GM19351 (cell line): ENCODE data around the gene STX4.

Experiments used
- ATAC-seq: cut with Tn5 transposase; IDR thresholded peaks from one replicate; pipeline ENCODE4 v1.9.1; 2021; ENCODE audit warnings: mild to moderate bottlenecking, moderate library complexity; ENCODE audit not compliant: unreplicated experiment

STX4 gene, protein sequence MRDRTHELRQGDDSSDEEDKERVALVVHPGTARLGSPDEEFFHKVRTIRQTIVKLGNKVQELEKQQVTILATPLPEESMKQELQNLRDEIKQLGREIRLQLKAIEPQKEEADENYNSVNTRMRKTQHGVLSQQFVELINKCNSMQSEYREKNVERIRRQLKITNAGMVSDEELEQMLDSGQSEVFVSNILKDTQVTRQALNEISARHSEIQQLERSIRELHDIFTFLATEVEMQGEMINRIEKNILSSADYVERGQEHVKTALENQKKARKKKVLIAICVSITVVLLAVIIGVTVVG

DNA sequence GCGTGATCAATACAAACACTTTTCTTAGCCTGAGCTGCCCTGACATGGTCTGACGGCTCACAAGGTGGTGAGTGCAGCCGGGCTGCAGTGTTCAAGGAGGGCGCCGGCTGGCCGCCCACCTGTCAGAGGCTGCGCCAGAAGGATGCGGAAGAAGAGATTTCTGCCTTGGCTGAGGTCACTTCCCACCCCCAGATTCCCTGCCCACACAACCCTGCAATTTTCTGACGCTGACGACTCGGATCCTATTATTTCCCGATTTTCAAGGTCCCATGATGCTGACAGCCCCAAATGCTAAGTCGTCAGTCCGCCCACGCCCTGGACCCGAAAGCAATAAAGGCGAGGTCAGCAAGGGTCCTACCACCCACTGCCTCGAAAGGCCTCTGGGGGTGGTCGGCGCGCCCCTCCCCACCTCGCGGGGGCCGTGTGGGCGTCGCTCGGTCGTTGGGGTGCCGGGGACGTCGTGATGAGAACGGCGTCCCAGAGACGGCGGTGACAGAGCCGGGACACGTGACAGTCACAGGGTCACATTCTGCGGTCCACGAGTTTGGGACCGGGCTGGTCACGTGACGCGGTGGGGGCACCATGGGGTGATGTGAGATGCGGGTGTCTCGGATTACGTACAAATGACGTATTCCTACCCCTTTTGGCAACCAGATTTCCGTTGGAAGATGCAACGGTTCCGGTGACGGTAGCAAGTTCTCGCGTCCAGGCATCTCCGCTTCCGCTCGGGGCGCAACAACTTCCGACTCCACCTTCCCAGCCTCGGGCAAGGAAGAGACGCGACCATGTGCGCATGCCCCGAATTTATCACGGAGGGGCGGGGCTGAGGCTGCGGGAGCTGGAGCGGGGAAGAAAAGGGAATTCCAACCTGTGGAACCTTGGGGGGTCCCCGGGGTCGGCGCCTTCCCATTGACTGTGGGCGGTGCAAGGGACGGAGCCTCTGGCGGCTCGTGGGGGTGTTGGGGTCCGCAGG lies at the start of gene STX4:
TSS of gene STX4 (plus strand) at position 823 of the 973 bp plus-strand sequence. CDS start 248 bp downstream, outside the sequence.
- peak; percentile 76 for ATAC-seq

DNA sequence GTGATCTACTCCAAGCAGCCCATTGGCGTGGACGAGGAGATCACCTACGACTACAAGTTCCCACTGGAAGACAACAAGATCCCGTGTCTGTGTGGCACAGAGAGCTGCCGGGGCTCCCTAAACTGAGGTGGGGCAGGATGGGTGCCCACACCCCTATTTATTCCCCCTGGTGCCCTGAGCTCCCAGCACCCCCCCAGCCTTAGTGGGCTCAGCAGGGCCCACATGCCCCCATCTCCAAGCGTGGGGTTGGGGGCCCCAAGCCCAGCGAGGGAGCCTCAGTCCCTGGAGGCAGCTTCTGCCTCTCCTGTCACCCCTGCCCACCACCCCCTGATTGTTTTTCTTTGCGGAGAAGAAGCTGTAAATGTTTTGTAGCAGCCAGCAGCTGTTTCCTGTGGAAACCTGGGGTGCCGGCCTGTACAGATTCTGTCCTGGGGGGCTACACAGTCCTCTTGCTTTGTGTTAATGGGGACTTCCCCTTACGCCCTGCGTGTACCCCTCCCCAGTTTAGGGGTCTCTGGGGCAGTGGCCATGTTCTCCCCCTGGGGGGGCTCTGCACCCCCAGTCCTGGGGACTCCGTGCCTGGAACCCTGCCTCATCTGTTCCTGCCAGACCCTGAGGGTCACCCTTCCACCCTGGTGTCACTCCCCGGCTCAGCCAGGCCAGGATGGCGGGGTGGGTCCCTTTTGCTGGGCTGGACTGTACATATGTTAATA lies 49.3 kb upstream of the STX4 start:
- ATAC-seq, result no peak

DNA sequence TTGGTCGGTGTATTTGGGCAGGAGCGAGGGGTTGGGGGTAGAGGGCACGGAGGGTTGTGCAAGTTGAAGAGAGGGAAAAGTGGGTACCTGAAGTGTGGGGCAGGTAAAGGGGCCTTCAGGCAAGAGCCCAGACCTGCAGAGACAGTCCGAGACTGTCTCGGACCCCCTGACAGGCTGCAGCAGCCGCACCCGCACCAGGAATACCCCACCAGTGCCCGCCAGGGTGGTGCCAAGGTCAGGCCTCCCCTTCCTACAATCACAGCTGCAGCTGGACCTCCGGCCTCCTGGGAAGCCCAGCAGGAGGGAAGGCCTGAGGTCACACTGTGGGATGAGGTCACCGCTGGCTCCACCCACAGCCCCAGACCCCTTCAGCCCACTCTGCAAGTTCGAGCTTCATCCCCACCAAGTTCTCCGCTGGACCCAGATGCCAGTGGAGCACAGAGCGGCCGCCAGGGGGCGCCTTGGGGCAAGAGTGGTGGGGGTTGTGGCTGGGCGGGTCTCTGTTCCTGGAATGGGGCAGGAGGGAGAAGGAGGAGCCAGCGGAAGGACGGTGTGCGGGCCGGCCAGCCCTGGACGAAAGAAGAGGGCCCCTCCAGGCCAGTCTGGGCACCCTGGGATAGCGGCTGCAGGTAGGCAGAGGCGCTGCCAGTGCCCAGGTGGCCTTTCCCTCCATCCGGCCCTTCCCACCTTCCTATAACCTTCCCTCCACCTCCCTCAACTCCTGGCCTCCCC lies 48.5 kb upstream of the STX4 start, which contains the start of gene HSD3B7:
TSS of gene HSD3B7 (plus strand) at position 539 of the 732 bp plus-strand sequence. CDS start 452 bp downstream, outside the sequence.
- peak; percentile 65 for ATAC-seq

DNA sequence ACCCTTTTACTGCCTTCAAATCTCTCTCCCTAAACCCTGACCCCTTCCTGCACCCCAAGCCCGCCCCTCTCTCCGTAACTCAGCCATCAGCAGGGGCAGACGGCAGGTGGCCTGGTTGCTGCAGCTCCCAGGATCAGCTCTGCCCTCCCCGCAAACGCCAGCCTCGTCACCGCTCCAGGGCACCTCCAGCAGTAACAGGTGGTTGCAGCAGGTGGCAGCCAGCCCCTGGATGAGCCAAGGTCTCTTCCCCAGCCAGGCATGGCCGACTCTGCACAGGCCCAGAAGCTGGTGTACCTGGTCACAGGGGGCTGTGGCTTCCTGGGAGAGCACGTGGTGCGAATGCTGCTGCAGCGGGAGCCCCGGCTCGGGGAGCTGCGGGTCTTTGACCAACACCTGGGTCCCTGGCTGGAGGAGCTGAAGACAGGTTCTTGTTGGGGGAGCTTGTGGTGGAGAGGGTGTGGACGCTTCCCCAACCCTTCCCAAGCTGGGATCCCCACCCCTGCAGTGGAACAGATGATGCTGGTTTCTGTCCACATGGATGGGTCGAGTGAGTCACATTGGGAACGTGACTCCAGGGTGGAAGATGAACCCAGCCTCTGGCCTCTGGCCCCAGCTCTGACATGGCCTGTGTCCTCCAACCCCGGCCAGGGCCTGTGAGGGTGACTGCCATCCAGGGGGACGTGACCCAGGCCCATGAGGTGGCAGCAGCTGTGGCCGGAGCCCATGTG lies 47.8 kb upstream of the STX4 start:
- no peak for ATAC-seq

DNA sequence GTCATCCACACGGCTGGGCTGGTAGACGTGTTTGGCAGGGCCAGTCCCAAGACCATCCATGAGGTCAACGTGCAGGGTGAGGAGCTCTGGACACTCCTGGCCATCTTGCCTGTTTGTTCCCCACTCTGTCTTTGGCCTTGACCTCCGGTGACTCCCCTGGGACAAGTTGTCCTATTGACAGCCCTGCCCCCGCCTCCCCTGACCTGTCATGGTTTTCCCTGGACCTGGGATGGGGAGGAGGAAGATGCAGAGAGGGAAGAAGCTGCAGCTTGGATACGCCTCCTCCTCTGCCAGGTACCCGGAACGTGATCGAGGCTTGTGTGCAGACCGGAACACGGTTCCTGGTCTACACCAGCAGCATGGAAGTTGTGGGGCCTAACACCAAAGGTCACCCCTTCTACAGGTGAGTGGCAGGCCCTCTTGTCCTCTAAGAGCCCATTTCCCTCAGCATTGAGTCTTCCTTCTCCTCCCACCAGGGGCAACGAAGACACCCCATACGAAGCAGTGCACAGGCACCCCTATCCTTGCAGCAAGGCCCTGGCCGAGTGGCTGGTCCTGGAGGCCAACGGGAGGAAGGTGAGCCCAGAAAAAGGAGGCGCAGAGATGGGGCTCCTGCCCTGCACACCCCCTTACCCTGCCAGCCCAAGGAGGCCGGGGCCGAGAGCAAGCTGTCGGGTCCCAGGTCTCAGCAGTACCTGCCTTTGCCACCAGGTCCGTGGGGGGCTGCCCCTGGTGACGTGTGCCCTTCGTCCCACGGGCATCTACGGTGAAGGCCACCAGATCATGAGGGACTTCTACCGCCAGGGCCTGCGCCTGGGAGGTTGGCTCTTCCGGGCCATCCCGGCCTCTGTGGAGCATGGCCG lies 47.0 kb upstream of the STX4 start:
- ATAC-seq, result no peak

DNA sequence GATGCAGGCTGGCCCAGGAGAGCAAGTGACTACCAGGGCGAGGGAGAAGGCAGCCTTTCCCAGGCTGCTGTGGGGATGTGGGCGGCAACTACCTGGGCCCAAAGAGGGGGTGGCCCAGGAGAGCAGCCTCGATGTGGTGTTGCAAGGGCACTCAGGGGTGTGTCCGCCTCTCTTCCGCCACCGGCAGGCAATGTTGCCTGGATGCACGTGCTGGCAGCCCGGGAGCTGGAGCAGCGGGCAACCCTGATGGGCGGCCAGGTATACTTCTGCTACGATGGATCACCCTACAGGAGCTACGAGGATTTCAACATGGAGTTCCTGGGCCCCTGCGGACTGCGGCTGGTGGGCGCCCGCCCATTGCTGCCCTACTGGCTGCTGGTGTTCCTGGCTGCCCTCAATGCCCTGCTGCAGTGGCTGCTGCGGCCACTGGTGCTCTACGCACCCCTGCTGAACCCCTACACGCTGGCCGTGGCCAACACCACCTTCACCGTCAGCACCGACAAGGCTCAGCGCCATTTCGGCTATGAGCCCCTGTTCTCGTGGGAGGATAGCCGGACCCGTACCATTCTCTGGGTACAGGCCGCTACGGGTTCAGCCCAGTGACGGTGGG lies 45.7 kb upstream of the STX4 start:
- no peak for ATAC-seq

DNA sequence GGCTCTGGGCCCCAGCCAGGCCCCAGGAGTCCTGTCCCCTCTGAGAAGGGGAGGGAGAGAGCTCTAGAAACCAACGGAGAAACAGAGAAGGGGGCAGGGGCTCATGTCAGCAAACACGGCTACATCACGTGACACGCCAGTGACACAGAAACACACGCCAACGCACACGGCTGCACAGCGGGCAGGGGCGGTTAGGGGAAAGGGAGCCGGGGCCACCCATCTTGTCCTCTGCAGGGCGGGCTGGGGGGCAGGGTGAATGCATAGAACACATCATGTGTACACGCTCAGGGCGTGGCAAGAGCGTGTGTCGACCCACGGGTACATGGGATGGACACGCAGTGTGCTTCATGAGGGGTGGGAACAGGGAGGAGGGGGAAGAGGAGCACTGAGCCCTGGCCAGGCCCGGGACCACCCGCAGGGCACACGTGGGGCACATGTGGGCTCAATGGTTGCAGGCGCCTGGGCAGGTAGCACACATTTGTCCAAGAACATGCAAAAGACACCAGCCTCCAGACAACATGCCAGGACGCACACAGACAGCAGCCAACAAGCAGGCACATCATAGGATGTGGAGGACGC lies 43.8 kb upstream of the STX4 start:
- ATAC-seq, result no peak

DNA sequence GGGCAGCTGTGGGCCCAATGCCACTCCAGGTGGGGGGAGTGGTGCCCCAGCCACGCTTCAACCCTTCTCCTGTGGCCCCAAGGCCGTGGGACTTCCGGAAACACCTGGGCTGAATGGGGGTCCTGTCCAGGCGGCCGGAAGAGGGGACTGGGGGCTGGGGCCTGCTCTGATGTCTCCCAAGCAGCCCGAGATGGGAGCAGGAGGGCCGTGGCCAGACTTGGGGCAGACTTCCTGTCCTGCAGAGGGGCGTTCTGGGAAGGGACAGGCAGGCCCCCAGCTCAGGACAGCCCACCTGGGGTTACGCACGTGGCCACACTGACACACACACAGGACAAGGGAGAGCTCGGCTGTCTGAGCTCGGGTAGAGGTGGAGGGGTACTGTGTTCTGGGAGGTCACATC lies 43.3 kb upstream of the STX4 start:
- ATAC-seq, result no peak

DNA sequence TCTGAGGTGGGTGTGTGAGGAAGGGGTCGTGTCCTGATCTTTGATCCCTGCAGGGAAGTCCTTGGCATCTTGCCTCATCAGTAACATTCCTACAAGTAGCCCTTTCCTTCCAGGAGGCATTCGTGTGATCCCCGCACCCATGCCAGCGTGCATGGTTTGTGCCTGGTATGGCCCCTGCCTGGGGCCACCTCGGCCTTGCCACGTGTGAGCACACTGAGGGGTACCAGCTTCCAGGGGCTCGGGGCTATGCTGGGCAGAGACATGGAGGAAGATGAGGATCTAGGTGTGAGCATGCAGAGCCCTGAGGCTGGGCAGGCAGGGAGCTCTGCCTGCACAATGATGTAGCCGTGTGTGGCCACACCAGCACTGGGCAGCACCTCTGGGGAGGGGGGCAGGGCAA lies 42.3 kb upstream of the STX4 start:
- ATAC-seq, result no peak

DNA sequence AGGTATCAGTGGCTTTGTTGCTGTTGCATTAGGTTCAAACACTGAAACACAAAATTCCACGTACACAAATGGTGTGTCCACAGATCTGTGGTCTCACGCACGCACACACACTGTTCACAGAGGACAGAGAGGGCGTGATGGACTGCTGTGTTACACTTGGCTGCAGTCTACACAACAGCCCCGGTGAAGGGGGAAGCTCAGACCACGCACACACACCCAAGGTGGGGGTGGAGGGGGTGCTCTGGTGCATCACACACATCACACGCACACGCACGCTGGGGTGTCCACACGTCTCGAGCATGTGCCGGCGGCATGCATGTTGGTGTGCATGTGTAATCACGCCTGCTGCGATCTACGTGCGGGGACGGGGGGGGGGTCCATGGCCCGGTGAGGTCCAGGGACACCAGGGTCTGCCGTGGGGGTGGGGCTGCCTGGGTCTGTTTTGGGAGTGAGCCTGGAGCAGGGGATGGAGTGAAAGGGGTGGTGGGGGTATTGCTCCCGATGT lies 41.0 kb upstream of the STX4 start:
- ATAC-seq, result no peak

DNA sequence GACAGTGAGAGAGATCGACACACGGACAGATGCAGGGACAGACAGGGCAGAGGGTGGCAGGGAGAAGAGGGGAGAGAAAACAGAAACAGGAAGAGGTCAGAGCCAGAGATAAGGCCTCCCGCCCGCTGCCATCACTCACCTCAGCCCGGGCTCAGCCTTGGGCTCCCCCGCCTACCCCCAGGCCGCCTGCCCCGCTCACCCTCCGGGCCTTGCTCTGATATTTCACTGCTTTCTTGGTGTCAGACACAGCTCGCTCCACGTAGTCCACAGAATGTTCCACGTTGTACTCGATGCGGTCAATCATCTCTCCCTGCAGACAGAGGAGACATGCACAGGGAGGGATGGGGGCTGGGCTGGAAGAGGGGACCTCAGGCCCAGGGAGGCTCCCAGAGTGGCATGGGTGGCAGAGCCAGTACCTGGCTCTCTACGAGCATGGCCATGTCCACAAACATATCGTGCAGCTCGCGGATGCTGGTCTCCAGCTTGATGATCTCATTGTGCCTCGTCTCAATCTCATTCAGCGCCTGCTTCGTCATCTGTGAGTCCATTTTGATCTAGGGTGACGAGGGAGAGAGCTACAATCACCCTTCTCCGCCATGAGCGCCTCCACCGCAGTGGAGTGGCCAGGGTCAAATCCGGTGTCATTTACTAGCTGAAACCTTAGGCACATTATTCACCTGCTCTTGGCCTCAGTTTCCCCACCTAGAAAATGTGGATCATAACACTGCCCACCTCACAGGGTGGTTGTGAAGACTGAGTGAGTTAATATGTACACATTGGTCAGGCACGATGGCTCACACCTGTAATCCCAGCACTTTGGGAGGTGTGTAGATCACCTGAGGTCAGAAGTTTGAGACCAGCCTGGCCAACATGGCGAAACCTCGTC lies 40.2 kb upstream of the STX4 start:
- ATAC-seq, result no peak

DNA sequence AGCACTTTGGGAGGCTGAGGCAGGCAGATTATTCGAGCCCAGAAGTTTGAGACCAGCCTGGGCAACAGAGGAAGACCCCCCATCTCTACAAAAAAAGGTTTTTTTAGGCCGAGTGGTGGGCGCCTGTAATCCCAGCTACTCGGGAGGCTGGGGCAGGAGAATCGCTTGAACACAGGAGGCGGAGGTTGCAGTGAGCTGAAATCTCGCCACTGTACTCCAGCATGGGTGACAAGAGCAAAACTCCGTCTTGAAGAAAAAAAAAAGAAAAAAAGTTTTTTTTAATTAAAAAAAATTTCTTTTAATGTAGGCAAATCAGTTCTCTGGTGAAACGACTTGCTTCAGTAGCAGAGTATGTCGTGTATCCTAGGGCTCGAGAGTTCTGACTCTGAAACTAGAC lies 37.4 kb upstream of the STX4 start:
- no peak for ATAC-seq

DNA sequence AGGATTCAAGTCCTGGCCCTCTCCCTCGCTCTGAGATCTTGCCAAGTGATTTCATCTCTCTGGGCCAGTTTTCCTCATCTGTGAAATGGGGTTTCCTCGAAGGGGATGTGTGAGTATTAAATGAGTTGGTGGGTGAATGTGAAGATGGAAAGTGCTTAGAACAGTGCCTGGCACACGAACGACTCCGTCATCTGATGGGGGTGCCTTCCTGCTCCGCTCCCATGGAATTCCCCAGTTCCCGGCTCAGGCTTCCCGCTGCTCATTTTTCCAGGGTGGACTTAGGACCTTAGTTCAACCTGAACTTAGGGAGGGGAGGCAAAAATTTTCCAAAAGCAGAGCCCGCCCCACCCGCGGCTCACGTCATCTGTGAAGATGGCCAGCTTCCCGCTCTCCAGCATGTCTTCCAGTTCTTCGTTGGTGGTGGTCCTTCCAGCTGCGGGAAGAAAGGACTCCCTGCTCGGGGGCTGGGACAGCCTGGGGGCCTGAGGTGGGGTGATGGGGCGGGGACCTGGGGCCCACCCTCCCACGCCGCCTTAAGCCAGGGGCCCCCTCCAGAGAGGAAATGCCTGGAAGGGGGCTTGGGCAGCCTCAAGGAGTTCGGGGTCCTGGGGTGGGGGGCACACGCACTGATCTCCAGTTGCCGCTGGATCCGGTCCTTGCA lies 36.9 kb upstream of the STX4 start:
- no peak for ATAC-seq

DNA sequence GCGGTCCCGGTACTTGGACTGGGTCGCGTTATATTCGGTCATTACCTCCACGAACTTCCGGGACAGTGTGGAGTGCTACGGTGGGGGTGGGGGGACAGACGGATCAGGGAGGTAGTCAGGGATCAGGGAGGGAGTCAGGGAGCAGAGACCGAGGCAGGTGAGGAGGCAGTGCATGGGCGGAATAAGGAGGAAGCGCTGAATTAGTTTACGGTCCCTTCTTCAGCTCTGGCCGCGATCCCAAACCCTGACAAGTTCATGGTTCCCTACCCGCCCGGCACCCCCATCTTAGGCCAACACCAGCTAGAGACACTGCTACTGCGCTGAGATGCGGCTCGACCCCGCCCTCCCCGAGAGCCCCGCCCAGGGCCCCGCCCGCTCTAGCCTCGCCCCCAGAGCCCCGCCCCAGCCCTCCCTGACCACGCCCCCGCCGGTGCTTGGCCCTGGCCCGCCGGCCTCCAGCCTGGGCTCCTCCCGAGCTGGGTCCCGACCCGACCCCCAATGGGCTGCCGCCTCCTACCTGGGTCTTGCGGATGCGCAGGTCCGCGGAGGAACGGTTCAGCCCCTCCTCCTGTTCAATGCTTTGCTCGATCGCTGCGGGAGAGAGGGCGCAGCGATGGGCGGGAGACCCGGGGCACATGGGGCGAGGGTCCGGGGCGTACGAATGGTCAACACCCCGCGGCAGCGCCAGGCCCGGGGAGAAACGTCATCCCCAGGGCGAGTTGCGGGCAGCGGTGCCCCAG lies 36.2 kb upstream of the STX4 start:
- ATAC-seq, result peak; percentile 82
